Measurements from ENCODE around the gene ENO2.

Gene ENO2

DNA sequence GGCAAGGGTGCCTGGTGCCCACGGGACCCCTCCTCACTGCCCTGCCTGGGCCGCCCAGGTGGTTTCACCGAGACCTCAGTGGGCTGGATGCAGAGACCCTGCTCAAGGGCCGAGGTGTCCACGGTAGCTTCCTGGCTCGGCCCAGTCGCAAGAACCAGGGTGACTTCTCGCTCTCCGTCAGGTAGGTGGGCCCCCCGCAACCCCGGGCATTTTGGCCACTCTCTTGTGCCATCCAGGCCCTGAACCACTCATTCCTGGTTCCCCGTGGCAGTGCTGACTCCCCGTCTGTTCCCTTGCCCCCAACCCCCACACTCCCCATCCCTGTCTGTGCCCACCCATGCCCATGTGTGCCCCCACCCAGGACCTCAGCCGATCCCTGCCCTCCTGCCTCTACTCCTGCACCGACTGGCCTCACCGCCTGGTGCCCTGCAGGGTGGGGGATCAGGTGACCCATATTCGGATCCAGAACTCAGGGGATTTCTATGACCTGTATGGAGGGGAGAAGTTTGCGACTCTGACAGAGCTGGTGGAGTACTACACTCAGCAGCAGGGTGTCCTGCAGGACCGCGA lies 37.3 kb downstream of the ENO2 start:
- DNase-seq (ENCODE audit: extremely low read depth, low read depth), result no peak
- TF ChIP-seq, protein P1, sequence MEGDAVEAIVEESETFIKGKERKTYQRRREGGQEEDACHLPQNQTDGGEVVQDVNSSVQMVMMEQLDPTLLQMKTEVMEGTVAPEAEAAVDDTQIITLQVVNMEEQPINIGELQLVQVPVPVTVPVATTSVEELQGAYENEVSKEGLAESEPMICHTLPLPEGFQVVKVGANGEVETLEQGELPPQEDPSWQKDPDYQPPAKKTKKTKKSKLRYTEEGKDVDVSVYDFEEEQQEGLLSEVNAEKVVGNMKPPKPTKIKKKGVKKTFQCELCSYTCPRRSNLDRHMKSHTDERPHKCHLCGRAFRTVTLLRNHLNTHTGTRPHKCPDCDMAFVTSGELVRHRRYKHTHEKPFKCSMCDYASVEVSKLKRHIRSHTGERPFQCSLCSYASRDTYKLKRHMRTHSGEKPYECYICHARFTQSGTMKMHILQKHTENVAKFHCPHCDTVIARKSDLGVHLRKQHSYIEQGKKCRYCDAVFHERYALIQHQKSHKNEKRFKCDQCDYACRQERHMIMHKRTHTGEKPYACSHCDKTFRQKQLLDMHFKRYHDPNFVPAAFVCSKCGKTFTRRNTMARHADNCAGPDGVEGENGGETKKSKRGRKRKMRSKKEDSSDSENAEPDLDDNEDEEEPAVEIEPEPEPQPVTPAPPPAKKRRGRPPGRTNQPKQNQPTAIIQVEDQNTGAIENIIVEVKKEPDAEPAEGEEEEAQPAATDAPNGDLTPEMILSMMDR (IDR thresholded peaks at IDR 0.05; ENCODE audit: low read depth, low read length), result no peak

DNA sequence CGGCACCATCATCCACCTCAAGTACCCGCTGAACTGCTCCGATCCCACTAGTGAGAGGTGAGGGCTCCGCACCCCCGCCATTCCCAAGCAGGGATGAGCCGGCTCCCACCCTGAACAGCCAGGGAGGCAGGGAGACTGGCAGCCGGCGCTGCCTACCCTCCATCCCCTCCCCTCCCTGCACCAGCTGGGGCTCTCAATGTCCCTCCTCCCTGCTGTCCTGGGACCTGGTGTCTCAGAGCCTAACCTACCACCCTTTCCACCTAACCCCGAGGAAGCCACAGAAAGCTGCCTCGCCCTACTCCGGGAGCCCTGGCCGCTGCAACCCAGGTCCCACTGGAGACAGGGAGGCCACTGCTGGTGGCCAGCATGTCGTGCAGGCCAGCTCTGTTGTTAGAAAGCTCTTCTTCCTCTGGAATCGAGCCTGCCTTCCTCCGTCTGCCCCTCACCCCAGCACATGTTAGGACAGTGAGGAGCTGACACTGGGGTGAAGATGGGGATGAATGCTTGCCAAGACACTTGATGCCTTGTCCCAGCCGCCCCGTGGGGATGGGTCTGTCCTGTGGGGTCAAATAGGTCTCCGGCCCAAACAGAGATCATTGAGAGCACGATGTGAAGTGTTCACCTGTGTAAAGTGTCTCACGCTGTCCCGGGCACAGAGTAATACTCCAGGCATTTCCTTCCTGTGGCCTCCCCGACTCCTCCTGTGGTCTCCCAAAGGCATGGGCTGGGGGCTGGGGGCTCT lies 37.9 kb downstream of the ENO2 start:
- DNase-seq (ENCODE audit: extremely low read depth, low read depth), result no peak
- TF ChIP-seq, protein P1 (IDR thresholded peaks at IDR 0.05; ENCODE audit: low read depth, low read length), result no peak

DNA sequence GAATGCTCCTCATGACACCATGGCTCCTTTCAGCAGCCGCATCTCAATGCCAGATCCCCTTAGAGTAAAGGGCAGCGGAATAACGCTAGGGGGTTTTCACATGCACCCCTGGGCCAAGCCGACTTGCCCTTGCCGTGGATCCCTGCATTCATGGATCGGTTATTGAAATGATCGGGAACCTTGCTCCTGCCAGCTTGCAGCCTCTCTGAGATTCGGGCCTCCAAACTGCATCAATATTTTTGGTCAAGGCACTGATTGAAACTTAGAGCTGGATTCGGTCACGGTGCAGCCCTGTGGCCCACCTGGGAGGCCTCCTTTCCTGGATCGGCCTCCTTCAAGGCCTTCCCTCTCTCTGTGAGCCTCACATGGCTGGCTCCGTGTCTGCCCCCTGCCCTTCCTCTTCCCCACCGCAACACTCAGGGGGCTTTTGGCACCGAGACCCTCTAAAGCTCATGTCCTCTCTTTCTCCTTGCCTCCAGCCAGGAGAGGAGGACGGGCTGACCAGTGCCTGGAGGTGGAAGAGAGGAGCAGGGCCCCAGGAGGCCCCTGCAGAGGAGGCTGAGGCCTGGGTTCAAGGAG lies 38.6 kb downstream of the ENO2 start:
- TF ChIP-seq, protein P1 (IDR thresholded peaks at IDR 0.05; ENCODE audit: low read depth, low read length), result no peak
- no peak for DNase-seq (ENCODE audit: extremely low read depth, low read depth)

DNA sequence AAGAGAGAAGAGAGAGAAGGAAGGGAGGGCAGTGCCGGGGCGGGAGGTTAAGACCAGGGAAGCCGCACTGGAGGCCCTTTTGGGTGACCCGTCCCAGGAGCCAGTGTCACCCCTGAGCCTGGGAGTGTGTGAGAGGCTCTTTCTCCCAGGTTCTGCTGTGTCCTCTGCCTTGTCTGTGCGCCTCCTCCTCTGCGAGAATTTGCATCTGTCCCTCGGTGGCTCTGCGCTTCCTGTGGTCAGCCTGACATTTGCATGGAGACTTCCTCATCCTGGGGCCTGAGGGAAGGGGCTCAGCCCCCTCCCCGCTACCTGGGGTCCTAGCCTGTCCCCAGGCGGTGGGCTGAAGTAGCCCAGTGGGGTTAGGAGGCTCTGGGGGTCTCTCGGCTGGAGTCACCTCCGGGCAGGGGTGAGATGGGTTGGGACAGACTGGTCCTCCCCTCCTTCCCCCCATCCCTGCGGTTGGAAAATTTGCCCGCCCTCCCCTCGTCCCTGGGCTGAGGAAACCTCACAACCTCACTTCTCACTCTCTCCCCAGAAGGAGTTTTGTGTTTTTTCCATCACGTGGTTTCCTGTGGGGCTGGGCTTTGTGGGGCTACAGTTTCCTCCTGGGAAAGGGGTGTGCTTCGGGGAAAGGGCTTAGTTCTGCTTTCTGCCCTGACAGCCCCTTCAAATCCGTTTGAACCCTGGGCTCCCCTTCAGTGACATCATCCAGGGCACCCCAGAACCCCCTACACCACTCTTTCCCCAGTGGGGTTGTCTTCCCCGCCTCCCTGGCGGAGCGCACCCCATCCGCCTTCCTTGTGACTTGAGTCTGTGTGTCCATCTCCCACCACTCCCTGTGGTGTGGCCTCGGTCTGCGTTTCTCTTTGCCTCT lies 39.3 kb downstream of the ENO2 start:
- no peak for DNase-seq (ENCODE audit: extremely low read depth, low read depth)
- TF ChIP-seq, protein P1 (IDR thresholded peaks at IDR 0.05; ENCODE audit: low read depth, low read length), result no peak

DNA sequence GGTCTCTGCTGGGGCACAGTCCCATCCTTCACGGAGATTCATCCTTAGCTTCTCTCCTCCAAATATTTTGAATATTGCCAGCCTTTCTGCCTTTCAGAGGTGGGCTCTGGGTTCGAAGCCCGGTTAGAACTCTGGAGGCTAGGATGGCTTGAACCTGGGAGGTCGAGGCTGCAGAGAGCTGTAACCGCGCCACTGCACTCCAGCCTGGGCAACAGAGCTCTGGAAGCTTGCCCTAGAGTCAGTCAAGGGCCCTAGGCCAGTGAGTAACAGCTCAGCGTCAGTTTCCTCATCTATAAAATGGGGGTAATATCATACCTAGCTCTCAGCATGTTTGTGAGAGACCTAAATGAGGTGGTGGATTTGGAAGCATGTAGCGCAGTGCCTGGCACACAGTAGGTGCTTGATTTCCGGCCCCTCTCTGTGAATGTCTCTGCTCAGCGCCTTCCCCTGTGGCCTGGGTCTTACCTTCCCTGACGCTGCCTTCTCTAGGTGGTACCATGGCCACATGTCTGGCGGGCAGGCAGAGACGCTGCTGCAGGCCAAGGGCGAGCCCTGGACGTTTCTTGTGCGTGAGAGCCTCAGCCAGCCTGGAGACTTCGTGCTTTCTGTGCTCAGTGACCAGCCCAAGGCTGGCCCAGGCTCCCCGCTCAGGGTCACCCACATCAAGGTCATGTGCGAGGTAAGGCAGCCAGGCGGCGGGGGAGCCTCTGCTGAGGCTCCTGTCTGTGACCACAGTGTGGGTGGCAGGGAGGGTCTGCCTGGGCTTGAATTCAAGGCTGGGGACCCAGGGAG lies 40.1 kb downstream of the ENO2 start:
- no peak for DNase-seq (ENCODE audit: extremely low read depth, low read depth)
- TF ChIP-seq, protein P1 (IDR thresholded peaks at IDR 0.05; ENCODE audit: low read depth, low read length), result no peak

DNA sequence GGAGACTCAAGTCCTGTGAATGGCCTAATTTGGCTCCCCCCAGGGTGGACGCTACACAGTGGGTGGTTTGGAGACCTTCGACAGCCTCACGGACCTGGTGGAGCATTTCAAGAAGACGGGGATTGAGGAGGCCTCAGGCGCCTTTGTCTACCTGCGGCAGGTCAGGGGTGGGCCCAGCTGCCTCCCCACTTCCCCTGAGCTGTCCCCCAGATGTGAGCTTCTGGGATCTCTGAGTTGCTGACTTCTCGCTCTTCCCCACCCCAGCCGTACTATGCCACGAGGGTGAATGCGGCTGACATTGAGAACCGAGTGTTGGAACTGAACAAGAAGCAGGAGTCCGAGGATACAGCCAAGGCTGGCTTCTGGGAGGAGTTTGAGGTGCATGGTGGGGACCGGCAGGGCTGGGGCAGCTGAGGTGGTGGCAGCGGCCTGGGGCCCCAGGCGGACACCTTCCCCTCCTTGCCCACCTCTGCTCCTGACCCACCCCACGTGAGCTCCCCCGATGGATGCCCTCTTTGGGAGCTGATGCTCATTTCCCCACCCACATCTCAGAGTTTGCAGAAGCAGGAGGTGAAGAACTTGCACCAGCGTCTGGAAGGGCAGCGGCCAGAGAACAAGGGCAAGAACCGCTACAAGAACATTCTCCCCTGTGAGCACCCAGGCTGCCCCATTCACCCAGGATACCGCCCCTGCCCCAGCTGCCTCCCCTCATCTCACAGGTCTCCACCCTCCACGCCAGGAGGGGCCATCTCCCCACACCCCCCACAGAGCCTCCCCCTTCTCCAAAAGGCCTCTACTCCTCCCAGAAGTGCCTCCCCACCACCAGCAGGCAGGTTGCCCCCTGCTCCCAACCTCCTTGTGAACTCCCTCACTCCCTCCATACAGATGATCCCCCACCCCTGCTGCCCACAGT lies 41.0 kb downstream of the ENO2 start:
- no peak for DNase-seq (ENCODE audit: extremely low read depth, low read depth)
- TF ChIP-seq, protein P1 (IDR thresholded peaks at IDR 0.05; ENCODE audit: low read depth, low read length), result no peak

Data from AG09319 (cell line).